Inflammatory macrophage treated with lipopolysaccharide for 4 hours (primary cell): ENCODE data around the gene LBH.
A peak's percentile ranks its signal among the peaks of the same experiment; 100 is the strongest.

Experiments used
- DNase-seq: peaks from one replicate; pipeline ENCODE4 v3.0.0-alpha.2; 2020

Gene LBH

DNA sequence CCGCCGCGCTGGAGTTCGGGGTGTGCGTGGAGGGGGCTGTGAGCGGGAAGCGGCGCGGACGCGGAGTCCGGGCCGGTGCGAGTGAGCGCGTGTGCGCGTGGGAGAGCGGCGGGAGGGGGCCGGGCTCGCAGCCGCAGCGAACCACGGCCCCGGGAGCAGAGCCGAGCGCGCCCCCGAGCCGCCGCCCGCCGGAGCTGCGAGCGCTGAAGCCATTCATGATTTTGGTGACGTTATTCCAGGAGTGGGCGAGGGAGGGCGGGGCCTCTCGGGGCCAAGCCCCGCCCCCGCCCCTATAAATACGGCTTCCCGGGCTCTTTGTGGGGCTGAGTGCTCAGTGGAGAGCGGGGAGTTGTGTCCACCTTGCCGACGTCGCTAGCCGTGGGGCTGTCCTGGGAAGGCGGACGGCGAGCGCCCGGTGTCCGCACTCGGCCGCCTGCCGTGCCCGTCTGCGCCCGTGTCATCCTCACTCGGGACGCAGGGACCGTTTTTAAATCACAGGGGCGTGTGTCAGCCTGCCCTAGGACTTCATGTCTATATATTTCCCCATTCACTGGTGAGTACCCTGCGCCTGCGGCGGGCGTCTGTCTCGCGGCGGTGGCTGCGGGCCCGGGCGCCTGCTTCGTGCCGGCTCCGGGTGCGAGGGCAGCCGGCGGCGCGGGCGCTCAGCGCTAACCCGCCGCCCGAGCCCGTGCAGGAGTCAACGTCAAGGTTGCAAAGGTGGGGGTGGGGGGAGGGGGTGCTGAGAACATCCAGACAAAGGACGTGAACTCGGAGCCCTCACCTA, at the start of gene LBH:
LBH (plus strand) TSS at position 323 of the 784 bp plus-strand sequence; CDS start at position 528, 205 bp downstream.
- DNase-seq: peak; percentile 81

DNA sequence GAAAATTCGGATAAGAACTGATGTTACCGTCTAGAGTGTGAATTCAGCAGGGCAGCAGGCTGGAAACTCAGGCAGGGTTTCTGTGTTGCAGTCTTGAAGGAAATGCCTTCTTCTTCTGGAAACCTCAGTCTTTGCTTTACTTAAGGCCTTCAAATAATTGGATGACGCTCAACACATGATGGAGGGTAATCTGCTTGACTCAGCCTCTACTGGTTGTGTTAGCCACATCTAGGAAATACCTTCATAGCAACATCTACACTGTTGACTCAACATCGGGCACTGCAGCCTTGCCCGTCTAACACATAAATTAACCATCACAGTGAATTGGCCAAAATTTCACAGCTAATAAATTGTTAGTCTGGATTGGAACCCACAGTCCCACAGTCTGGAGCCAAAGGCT, 47.3 kb upstream of the LBH start:
- DNase-seq: no peak

DNA sequence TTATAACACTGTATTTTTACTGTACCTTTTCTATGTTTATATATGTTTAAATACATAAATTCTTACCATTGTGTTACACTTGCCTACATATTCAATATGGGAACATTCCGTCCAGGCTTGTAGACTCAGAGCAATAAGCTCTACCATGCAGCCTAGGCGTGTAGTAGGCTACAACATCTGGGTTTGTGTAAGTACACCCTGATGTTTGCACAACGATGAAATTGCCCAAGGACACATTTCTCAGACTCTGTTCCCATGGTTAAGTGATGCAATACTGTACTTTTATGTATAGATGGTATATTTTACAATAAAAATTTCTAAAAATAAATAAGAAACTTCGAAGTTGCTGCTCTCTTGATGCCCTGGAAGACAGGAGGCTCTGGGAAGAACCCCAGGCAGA, 46.2 kb upstream of the LBH start:
- peak; percentile 89 for DNase-seq

DNA sequence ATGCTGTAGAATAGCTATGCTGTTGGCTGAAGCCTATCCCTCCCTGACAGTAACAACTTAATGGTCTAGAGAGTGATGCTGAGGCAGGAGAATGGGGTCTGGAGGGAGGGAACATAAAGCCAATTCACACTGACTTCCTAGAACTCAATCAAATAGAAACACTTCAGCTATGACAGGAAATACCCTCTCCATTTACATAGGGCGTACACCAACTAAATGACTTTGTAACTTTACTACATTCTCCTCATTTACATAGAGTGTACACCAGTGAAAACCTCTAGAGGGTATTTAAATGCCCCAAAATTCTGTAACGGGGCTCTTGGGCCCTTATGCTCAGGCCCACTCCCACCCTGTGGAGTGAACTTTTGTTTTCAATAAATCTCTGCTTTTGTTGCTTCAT, 43.0 kb upstream of the LBH start:
- no peak for DNase-seq

DNA sequence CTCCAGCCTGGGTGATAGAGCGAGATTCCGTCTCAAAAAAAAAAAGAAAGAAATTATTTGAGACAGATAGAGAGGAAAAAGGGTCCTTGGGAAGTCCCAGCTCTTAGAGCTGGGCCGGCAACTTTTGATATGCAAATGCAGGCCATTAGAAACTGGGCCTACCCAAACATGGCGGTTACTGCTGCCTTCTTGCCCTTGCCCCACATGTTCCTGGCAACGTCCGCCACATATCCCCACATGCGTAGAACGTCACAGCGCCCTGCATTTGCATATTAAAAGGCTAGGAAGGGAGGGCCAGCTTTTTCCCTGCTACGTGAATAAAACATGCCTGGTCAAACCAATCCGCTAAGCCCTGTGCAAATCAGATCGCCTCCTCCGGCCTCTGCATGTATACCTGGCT, 40.7 kb upstream of the LBH start:
- DNase-seq: no peak

DNA sequence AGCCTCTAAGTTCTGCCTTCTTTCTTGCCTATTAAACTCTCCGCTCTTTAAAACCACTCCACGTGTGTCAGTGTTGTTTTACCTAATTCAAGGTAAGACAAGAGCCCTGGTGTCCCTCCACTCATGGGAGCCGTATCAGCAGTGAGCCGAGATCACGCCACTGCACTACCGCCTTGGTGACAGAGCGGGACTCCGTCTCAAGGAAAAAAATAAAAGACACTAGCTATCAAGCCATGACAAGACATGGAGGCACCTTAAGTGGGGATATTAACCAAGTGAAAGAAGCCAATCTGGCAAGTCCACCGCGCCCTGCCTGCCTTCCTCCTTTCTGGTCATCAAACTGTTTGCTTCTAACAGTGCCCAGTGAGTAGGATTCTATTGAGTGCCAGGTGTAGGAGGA, 40.2 kb upstream of the LBH start:
- DNase-seq: no peak

DNA sequence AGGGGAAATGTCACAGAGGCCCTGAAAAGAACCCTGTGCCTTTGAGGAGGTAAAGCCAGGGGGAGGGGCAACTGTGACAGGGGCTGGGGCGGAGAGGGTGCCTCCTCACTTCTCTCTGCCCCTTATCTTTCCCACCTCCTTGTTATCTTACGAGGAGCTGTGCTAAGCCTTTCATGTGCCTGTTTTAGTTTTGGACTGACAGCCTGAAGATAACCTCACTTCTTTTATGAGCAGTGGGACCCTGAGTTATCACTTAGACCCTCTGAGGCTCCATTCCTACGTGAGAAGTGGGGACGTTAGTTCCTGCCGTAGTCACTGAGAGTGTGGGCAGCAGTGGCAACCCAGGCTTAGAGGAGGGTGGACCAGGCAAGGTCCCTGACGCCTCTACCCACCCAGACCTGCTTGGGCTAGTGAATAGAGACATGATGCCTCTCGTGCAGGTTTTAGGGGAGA, 39.5 kb upstream of the LBH start:
- DNase-seq: no peak

DNA sequence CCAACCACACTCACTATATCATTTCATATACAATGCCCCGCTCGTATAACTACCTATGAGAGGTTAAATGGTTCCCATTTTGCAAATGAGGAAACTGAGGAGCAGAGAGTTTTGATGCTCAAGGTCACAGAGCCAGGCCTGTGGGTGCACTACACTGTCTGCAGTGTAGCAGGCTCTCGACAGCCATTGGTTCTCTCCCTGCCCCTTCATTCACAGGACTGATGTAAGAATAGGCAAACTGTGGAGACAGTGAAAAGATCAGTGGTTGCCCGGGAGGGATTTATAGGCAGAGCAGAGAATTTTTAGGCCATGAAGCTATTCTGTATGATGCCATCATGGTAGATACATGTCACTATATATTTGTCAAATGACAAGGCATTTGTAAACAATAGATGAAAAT, 39.0 kb upstream of the LBH start:
- no peak for DNase-seq

DNA sequence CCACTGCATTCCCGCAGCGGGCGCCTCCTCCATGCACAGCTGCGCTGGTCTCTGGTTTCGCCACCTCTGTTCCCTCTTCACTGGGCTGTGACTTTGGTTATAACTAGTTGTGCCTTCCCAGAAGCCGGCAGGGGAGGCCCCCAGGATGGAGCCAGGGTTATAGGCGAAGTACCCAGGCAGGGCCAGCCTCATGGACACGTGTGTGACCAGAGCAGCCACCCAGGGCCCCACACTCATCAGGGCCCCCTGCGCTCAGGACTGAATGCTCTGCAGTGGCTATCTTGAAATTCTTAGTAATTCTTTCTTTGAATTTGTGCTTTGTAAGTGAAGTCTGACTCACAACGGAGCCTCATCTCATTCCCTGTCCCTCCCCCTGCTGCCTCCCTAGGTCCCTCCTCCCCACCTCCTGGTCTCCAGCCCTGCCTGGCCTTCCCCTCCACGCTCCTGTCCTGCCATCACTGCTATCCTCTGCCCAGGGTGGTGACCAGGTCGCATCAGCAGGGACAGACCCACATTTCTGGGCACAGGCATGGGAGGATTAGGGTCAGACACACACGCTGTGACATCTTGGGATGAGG, 38.1 kb upstream of the LBH start:
- DNase-seq: no peak

DNA sequence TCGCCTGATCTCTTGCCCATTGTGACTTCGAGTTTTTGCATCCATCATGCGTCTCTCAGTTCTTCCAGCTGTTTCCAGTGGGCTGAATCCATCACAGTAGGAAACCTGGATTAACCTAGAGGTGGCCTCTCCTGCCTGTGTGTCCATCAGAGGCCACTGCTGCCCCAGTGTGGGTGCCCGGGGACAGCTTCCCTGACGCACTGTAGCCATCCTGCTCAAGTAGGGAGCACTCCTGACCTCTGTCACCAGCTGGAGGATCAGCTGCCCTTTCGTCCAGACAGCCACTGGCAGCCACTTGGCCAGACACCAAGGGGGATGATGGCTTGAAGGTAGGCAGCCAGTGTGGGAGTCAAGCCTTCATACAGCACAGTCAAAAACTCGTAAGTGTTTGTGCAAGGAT, 36.9 kb upstream of the LBH start:
- no peak for DNase-seq

DNA sequence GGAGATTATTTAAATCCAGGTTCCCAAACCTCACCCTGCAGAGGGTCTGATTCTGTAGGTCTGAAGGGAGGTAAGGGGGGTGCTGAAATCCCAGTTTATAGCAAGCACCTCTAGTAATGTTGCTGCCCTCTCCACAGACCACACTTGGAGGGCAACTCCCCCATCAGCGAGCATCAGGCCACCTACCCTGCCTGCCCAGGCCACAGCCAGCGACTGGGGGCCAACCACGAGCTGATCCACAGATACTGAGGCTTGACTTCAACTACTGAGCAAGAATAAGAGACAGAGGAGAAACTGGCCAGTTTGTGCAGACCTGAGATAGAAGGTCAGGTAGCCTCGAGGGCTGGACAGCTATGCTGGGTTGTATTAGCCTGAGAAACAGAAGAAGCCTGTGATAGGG, 36.3 kb upstream of the LBH start:
- no peak for DNase-seq

DNA sequence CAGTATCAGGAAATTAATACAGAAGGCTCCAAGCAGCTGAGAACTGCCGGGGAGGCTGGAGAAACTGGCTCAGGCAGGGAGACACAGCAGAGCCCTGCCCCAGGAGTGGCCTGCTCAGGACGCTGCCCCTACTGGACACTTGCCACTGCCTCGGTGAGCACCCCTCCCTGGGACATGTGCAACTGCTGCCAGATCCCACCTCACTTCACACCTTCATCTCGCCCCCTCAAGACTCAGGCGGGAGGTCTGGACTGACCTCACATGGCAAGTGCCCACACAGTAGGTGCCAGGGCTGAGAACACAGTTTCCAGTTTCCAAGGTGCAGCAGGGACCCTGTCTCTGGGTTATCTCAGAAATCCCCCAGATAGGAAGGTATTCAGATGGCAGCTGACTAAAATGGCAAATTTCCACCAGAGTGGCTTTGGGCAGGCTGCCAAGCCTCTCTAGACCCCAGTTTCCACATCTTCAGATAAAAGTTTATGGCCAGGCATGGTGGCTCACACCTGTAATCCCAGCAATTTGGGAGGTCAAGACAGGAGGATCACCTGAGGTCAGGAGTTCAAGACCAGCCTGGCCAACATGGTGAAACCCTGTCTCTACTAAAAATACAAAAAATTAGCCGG, 33.7 kb upstream of the LBH start:
- no peak for DNase-seq

DNA sequence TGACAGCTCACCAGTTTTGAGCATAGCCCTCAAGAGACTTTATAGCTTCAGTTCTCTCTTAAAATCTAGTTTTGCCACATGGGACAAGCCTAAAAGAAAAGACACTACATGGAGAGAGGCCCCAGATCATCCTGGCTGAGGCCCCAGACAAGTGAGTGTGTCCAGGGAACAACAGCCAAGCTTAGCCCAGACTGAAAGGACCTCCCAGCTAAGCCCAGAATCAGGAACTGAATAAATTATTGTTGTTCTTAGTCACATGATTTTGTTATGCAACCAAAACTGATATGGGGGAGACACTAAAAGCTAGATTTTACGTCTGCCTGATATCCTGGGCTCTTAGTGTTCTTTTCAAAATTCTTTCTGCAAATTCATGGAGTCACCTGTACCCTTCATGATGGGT, 29.3 kb upstream of the LBH start:
- peak; percentile 52 for DNase-seq

DNA sequence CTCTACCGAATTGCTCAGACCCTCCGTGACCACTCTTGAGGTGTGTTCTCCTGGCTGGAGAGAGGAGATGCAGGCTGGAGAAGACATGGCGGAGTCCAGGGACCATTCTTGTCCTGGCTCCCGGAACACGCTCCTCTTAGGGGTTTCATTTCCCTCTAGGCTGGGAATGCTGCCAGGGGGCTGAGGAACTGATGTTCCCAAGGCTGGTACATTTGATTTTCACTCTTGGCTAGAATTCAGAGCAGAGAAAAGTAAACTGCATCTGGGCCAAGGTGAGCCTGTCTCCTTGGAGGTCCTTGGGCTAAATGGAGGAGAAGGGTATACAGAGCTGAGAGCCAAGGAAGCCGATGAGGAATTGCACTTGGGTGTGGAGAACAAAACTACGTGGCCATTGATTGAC, 28.2 kb upstream of the LBH start:
- DNase-seq: no peak

DNA sequence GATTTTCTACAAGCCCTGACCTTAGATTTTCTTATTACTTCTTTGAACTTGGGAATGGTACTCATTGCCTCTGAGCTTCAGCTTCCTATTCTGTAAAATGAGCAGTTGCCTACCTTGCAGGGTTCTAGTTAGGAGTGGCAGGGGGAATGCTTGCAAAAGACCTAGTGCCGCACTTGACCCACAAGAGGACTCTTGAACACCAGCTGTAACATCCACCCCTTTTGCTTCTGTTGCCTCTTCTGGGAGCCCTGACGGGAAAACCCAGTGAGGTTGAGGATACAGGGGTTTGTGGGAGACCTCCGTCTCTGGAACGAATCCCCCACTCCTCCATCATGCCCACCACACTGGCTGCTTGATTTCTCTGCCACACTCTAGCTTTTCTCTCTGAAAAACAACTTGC, 27.1 kb upstream of the LBH start:
- no peak for DNase-seq

DNA sequence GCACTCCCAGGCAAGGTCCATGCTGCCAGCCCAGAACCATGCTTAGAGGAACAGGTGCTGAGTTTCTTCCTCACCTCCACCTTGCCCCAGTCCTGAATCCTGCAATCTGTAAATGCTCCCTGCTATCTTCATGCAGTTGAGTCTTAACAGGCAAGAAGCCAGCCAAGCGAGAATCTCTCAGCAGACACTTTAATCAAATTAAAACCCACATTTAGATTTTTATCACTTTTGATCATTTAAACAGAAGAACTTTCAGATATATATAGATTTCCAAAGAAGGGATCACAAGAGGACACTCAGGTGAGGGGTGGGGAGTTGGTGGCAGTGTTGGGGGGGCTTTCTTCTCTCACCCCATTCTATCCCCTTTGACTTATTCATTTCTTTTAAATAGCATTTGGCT, 25.9 kb upstream of the LBH start:
- DNase-seq: no peak

DNA sequence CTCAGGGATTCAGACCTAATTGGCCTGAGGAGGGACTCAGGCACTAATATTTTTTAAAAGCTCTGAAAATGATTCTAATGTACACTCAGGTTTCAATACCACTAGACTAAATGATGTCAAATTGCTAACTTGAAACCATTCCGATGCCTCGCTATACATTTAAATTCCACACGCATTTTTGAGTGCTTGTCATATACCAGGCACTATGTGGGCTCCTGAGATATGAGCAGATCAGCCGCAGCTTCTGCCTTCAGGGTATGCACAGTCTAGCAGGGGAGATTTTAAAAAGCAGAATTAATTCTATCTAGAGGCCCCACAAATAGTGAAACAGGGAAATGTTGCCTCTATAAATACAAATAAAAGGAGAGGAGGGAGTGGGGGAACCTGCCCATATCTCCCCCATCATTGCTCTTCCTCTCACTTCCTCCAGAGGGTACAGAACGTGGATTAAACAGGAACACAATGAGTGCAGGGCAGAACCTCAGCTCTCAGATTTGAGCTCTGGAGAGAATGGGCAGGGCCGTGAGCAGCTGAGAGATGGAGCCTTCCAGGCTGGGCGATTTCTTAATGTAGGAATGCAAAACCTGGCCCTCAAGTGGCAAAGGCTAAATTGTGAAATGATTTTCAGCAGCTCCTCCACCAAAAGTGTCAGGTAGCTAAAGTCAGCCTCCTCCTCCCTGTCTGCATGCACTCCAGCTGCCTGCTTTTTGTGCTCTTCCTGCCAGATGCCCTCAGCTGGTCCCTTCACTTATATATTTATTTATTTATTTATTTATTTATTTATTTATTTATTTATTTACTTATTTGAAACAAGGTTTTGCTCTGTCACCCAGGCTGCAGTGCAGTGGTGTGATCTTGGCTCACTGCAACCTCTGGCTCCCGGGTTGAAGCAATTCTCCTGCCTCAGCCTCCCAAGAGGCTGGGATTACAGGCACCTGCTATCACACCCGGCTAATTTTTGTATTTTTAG, 24.6 kb upstream of the LBH start:
- no peak for DNase-seq

DNA sequence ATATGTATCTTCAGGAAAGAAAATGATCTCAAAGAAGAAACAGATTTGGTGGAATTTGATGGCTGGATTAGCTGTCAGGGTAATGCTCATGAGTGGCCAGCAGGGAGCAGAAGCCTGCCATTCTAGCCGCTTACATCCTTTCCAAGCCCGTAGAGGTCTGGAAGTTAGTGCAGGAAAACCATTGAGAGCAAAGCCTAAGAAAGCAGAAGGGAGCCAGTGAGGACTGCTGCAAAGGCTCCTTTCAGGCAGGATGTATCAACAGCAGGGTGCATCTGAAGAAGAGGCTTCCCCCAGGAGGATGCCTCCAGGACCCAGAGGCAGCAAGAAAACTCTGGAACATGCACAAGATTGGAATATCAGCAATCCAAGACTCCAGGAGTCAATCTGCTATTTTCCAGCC, 22.9 kb upstream of the LBH start:
- DNase-seq: peak; percentile 46

DNA sequence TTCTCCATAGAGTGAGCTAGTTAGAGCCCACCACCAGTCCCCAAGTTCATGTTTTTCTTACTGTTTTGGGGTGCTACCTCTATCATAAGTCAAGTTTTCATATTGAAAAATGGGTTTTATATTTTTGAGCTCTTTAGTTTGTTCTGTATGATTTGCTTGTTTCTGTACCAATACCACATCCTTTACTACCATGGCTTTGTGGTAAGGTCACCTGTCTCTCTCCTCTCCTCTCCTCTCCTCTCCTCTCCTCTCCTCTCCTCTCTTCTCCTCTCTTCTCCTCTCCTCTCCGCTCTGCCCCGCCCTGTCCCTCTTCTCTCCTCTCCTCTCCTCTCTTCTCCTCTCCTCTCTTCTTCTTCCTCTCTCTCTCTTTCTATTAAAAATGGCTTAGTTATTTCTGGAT, 22.1 kb upstream of the LBH start:
- no peak for DNase-seq

DNA sequence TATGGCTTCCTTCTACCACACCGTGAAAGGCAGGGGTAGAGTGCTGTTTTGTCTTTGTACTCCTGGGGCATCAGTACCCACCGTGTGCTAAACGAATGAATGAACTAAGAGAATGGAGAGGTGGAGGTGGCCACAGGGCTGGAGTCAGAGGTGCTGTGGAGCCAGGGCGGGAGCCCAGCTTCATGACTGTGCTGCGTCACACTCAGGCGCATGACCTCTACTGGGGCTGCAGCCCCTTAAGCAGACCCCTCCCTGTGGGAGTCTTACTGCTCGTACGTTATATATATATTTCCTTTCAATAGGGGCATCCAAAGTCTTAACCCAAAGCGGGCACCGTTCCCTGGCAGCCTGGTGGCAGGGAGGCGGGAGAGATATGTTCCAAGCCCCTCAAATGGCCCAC, 18.0 kb upstream of the LBH start:
- no peak for DNase-seq

DNA sequence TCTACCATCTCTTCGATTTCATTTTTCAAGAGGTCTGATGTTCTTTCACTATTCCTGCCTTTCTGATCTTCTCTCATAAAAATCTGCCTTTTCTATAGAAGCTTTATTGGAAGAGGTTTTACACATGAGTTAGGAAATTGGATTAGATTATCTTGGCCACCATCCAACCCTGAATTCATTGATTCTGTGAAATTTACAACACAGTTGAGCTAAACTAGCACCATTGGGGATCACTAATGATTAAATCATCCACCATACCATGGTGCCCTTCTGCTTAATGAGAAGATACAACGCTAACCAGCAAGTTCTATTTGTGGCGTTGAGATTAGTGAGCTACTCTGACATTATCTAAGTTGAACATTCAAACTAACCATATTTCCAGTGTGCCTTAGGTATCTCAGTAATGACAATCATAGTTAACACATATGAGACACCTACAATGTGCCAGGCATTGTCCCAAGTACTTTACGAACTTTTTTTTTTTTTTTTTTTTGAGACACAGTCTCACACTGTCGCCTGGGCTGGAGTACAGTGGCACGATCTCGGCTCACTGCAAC, 17.3 kb upstream of the LBH start:
- no peak for DNase-seq

DNA sequence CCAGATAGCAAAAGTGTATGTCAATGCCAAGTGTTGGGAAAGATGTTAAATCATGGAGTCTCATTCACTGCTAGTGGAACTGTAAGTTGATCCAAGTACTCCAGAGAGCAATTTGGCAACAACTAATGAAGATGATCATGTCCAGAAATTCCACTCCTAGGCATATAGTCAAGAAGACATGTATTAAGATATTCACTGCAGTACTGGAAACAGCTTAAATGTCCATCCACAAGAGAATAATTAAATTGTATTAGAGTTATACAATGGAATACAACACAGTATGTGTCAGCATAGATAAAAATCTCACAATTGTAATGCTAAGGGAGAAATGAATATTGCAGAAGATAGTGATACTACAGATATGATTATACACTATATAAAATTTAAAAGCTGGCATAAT, 15.2 kb upstream of the LBH start:
- no peak for DNase-seq
